Natural killer cell (primary cell): ENCODE measurements around the gene KDM4C. TPM values are rescaled to one million over a fixed set of nuclear protein-coding genes. Genes with fewer than 3 reads are reported as not detected.

Source experiments
- ATAC-seq, 3 donors: fragments of 150-1000 bp in 2 of 3; fragments of 200-7000 bp in 1 of 3; cut with Tn5 transposase; 1 replicate in 1 of 3; 2 replicates in 2 of 3; pipeline ENCODE4 v1.10.0; 2021; ENCODE audit warnings: mild to moderate bottlenecking in 2 of 3, moderate library complexity in 2 of 3
- DNase-seq, 2 donors: peaks; one replicate each; pipeline versions ENCODE4 v3.0.0 to v3.0.0-alpha.2; 2013 to 2021; ENCODE audit warnings: mixed read lengths in 1 of 2
- H3K27ac ChIP-seq: one replicate; pipeline ENCODE4 v1.5.1; 2013; ENCODE audit warnings: mild to moderate bottlenecking, low read length
- H3K27me3 ChIP-seq: one replicate; pipeline ENCODE4 v1.6.1; 2013; ENCODE audit warnings: low read length; ENCODE audit not compliant: control insufficient read depth, insufficient read depth
- H3K36me3 ChIP-seq: one replicate; pipeline ENCODE4 v1.6.1; 2013; ENCODE audit warnings: low read length; ENCODE audit not compliant: control insufficient read depth, insufficient read depth
- H3K4me1 ChIP-seq: one replicate; pipeline ENCODE4 v1.6.1; 2013; ENCODE audit warnings: low read length; ENCODE audit not compliant: control insufficient read depth, insufficient read depth
- H3K4me3 ChIP-seq: one replicate; pipeline ENCODE4 v1.5.1; 2013; ENCODE audit warnings: low read length
- H3K9me3 ChIP-seq: one replicate; pipeline ENCODE4 v1.6.1; 2013; ENCODE audit warnings: low read length; ENCODE audit not compliant: control insufficient read depth, insufficient read depth
- H3K27ac Mint-ChIP-seq, 2 donors: one replicate each; pipeline ENCODE4 v1.8.0; 2022; ENCODE audit warnings: mild to moderate bottlenecking in 2 of 2, mixed read lengths in 2 of 2, moderate library complexity in 1 of 2
- H3K27me3 Mint-ChIP-seq, 2 donors: one replicate each; pipeline ENCODE4 v1.8.0; 2022; ENCODE audit warnings: low read depth in 2 of 2, mixed read lengths in 2 of 2
- H3K36me3 Mint-ChIP-seq: one replicate; pipeline ENCODE4 v1.8.0; 2022; ENCODE audit warnings: mixed read lengths
- H3K4me1 Mint-ChIP-seq, 2 donors: one replicate each; pipeline ENCODE4 v1.8.0; 2022; ENCODE audit warnings: mixed read lengths in 2 of 2
- H3K4me3 Mint-ChIP-seq: one replicate; pipeline ENCODE4 v1.8.0; 2022; ENCODE audit warnings: mild to moderate bottlenecking, moderate library complexity, mixed read lengths
- H3K9me3 Mint-ChIP-seq, 2 donors: one replicate each; pipeline ENCODE4 v1.8.0; 2022; ENCODE audit warnings: mixed read lengths in 2 of 2
- WGBS: methylation state at CpG from one replicate; pipeline ENCODE4 v1.1.7; 2013; ENCODE audit warnings: missing lambda C conversion rate; ENCODE audit not compliant: insufficient coverage; 5-methylcytosine and 5-hydroxymethylcytosine counted together
- intact Hi-C: fragments of 100-400 bp; cut with micrococcal nuclease; formaldehyde crosslinking; loops from one replicate; pipeline ENCODE4 v1.14.2; 2022
- total RNA-seq, 4 donors: library from RNA; stranded (reverse); fragments of 120-200 nt in 1 of 4; gene quantifications; one replicate each; pipeline versions ENCODE4 v1.2.3 to v1.2.4, GENCODE V29; 2013 to 2022
- TF ChIP-seq, protein P1 (sequence below): fragments of 200-600 bp; IDR thresholded peaks from one replicate; pipeline ENCODE4 v1.8.0; 2022; ENCODE audit warnings: antibody characterized with exemption

The KDM4C gene
- total RNA-seq, 3 donors from 2014 or later (not counting 1 experiment from before 2014, with no cell fraction given) = 115 to 137 (median 116) TPM

DNA sequence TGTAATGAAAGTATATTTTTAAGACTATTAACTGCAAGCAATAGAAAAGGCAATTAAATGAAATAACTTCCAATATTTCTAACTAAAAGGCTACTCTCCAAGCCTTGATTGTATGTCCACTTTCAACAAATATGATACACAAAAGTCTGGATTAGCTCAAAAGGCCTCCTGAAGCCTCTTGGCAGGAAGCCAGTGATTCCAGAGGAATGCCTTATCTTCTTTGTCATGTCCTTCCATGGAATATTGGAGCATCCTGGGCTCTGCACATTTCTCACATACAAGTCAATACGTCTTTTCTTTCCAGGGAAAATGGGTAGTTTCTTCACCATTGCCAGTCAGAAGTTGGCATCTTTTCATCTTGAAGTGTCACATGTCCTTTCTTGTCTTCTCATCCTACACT lies 357.8 kb downstream of the KDM4C start:
- Histone ChIP-seq H3K36me3 (peaks cover 10% of the 10 kb centered on the region), H3K27ac (no peak overlapping the region), H3K27me3 (no peaks in the 10 kb centered on the region), H3K4me1 (no peaks in the 10 kb centered on the region), H3K4me3 (no peak overlapping the region), H3K9me3 (no peaks in the 10 kb centered on the region)
- Mint-ChIP-seq H3K27me3 (no peaks in the 10 kb centered on the region), H3K9me3 (no peaks in the 10 kb centered on the region), H3K4me3 (no peak overlapping the region), H3K4me1 (peaks cover 31 to 34% of the 10 kb centered on the region in 2 donors), H3K27ac (no peak overlapping the region), H3K36me3 (no peaks in the 10 kb centered on the region)
- ATAC-seq = no peak
- no peak for DNase-seq
- WGBS = 100% methylated on average over 1 of the region's 1 CpG
- intact Hi-C loops = no loop called here
- TF ChIP-seq, protein P1, sequence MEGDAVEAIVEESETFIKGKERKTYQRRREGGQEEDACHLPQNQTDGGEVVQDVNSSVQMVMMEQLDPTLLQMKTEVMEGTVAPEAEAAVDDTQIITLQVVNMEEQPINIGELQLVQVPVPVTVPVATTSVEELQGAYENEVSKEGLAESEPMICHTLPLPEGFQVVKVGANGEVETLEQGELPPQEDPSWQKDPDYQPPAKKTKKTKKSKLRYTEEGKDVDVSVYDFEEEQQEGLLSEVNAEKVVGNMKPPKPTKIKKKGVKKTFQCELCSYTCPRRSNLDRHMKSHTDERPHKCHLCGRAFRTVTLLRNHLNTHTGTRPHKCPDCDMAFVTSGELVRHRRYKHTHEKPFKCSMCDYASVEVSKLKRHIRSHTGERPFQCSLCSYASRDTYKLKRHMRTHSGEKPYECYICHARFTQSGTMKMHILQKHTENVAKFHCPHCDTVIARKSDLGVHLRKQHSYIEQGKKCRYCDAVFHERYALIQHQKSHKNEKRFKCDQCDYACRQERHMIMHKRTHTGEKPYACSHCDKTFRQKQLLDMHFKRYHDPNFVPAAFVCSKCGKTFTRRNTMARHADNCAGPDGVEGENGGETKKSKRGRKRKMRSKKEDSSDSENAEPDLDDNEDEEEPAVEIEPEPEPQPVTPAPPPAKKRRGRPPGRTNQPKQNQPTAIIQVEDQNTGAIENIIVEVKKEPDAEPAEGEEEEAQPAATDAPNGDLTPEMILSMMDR = no peak

DNA sequence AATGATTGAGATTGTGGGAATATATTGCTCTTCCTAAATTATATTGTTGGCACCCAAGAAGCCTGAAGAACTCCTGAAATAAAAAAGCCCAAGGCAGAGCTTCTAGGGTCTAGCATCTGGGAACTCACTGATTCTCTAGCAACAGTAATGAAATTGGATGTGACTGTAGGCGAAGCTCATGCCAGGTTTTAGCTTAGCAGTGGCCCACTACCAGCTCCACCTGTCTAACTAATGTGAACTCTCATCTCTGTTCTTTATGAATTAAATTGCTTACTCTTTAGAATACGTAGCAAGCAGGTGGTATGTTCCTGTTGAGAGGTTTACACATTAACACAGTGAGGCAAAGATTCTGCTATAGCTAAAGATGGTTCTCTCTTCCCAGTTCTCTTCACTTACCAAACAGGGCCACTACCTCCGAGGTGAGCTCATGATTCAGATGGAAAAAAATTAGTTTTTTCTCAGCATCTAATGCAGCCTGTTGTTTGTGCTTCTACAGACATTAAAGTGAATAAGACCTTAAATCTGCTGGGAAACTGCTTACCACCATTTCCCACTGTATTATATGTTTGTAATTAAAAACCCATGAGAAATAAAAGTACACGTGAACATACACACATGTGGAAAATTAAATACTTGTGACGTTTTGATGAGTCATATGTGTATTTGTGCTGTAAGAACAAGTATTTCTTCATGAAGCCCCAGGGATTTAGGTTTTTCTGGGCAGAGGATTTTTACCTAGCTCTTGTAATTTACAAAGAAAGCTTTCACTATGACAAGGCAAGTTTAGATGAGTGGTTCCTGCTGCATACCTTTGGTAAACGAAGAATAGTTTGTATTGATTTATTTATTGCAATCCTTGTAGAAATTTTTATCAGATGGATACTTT lies 360.1 kb downstream of the KDM4C start:
- Histone ChIP-seq H3K9me3 (no peaks in the 10 kb centered on the region), H3K27ac (no peak overlapping the region), H3K36me3 (peaks cover 10% of the 10 kb centered on the region), H3K27me3 (no peaks in the 10 kb centered on the region), H3K4me1 (peaks cover 10% of the 10 kb centered on the region), H3K4me3 (no peak overlapping the region)
- WGBS = 77% methylated on average over 6 of the region's 6 CpGs
- intact Hi-C loops = no loop called here
- Mint-ChIP-seq H3K27me3 (no peaks in the 10 kb centered on the region), H3K27ac (peak overlapping the region in 1 of 2 donors; percentile 52), H3K4me1 (peaks cover 35 to 40% of the 10 kb centered on the region in 2 donors), H3K4me3 (no peak overlapping the region), H3K36me3 (no peaks in the 10 kb centered on the region), H3K9me3 (peaks cover 2 to 3% of the 10 kb centered on the region in 2 donors)
- DNase-seq = no peak
- ATAC-seq = no peak
- TF ChIP-seq, protein P1 = no peak

DNA sequence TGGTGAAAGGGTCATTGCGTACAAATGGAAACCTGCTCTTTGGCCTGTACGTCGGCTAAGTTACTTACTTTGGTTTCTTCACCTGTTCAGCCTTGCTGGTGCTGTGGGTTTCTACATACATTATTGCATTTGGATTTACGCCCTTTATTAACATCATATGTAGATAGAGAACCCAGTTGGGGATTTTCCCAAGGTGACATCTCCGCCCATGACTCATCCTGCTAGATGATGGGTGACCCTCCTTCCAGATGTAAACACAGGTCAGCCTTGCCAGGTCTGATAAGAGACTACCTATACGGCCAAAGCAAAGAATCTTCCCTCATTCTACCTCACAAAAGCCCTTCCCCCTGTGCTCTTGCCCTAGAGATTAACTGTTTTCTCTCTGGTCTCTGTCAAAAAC lies 360.9 kb downstream of the KDM4C start:
- H3K36me3 Mint-ChIP-seq = no peaks in the 10 kb centered on the region
- DNase-seq (no peak), ATAC-seq (no peak)
- Histone ChIP-seq H3K4me3 (no peak overlapping the region), H3K27ac (no peak overlapping the region), H3K27me3 (no peaks in the 10 kb centered on the region), H3K36me3 (peaks cover 8% of the 10 kb centered on the region), H3K9me3 (no peaks in the 10 kb centered on the region), H3K4me1 (peaks cover 10% of the 10 kb centered on the region)
- intact Hi-C loops = no loop called here
- TF ChIP-seq, protein P1 = no peak
- no peak overlapping the region for H3K4me3 Mint-ChIP-seq
- WGBS = 92% methylated on average over 5 of the region's 6 CpGs
- peaks cover 2 to 3% of the 10 kb centered on the region in 2 donors for H3K9me3 Mint-ChIP-seq
- H3K27ac Mint-ChIP-seq = no peak overlapping the region
- H3K27me3 Mint-ChIP-seq = no peaks in the 10 kb centered on the region
- H3K4me1 Mint-ChIP-seq = peaks cover 39 to 47% of the 10 kb centered on the region in 2 donors
